Measurements from ENCODE around the gene PLXNC1. TPM values are rescaled to one million over a fixed set of nuclear protein-coding genes. Genes with fewer than 3 reads are reported as not detected.

PLXNC1 gene
- total and polyA plus RNA-seq, 9 of the 15 experiments (the other 6 are each of a cell fraction or from before 2014, with no cell fraction given) = 0.08 to 0.87 (median 0.28) TPM

DNA sequence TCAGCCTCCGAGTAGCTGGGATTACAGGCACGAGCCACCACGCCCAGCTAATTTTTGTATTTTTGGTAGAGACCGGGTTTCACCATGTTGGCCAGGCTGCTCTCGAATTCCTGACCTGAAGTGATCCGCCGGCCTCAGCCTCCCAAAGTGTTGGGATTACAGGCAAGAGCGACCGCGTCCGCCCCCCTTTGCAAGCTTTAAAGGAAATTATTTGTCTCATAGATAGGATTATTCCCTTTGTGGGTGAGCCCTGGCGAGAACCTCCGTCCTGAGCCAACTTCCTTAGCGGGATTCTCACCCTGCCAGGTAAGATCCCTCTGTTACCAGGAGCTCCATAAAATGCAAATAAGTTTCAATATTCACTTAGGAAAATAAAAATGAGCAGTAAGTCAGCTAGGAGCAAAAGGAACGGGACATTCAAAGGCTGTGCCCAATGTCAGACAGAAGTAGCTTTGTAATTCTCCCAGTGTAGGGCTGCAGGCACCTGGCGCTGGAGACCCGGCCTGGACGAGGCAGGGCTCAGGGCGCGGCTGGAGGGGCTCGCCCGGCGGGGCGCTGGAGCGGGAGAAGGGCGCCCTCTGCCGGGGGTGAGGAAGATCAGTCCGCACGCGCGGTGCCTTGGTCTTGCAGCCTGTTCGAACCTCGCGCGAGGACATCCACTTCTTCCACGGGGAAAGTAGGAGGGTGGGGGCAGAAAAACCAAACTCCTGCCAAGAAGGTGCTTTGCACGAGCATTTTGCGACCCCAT, 47.2 kb upstream of the PLXNC1 start:
- H3K27ac ChIP-seq (ENCODE audit: extremely low read depth, low read depth, low read length) = no peak overlapping the region
- no peak for TF ChIP-seq PYGO2 (tag; IDR thresholded peaks at IDR 0.05)
- TF ChIP-seq, protein P1, sequence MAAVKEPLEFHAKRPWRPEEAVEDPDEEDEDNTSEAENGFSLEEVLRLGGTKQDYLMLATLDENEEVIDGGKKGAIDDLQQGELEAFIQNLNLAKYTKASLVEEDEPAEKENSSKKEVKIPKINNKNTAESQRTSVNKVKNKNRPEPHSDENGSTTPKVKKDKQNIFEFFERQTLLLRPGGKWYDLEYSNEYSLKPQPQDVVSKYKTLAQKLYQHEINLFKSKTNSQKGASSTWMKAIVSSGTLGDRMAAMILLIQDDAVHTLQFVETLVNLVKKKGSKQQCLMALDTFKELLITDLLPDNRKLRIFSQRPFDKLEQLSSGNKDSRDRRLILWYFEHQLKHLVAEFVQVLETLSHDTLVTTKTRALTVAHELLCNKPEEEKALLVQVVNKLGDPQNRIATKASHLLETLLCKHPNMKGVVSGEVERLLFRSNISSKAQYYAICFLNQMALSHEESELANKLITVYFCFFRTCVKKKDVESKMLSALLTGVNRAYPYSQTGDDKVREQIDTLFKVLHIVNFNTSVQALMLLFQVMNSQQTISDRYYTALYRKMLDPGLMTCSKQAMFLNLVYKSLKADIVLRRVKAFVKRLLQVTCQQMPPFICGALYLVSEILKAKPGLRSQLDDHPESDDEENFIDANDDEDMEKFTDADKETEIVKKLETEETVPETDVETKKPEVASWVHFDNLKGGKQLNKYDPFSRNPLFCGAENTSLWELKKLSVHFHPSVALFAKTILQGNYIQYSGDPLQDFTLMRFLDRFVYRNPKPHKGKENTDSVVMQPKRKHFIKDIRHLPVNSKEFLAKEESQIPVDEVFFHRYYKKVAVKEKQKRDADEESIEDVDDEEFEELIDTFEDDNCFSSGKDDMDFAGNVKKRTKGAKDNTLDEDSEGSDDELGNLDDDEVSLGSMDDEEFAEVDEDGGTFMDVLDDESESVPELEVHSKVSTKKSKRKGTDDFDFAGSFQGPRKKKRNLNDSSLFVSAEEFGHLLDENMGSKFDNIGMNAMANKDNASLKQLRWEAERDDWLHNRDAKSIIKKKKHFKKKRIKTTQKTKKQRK (IDR thresholded peaks at IDR 0.05; ENCODE audit: borderline replicate concordance, low read depth, low read length) = no peak
- TF ChIP-seq, protein P2, sequence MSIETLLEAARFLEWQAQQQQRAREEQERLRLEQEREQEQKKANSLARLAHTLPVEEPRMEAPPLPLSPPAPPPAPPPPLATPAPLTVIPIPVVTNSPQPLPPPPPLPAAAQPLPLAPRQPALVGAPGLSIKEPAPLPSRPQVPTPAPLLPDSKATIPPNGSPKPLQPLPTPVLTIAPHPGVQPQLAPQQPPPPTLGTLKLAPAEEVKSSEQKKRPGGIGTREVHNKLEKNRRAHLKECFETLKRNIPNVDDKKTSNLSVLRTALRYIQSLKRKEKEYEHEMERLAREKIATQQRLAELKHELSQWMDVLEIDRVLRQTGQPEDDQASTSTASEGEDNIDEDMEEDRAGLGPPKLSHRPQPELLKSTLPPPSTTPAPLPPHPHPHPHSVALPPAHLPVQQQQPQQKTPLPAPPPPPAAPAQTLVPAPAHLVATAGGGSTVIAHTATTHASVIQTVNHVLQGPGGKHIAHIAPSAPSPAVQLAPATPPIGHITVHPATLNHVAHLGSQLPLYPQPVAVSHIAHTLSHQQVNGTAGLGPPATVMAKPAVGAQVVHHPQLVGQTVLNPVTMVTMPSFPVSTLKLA (conservative IDR thresholded peaks at IDR 0.05) = peak in 1 of 2 experiments; percentile 47; a peak in 1 of 4 replicates
- TF ChIP-seq, protein P3, sequence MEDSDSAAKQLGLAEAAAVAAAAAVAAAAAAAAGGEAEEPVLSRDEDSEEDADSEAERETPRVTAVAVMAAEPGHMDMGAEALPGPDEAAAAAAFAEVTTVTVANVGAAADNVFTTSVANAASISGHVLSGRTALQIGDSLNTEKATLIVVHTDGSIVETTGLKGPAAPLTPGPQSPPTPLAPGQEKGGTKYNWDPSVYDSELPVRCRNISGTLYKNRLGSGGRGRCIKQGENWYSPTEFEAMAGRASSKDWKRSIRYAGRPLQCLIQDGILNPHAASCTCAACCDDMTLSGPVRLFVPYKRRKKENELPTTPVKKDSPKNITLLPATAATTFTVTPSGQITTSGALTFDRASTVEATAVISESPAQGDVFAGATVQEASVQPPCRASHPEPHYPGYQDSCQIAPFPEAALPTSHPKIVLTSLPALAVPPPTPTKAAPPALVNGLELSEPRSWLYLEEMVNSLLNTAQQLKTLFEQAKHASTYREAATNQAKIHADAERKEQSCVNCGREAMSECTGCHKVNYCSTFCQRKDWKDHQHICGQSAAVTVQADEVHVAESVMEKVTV (CRISPR knock-in tag; IDR thresholded peaks at IDR 0.05) = peak; percentile 95
- TF ChIP-seq, protein P4, sequence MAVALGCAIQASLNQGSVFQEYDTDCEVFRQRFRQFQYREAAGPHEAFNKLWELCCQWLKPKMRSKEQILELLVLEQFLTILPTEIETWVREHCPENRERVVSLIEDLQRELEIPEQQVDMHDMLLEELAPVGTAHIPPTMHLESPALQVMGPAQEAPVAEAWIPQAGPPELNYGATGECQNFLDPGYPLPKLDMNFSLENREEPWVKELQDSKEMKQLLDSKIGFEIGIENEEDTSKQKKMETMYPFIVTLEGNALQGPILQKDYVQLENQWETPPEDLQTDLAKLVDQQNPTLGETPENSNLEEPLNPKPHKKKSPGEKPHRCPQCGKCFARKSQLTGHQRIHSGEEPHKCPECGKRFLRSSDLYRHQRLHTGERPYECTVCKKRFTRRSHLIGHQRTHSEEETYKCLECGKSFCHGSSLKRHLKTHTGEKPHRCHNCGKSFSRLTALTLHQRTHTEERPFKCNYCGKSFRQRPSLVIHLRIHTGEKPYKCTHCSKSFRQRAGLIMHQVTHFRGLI (CRISPR knock-in tag; IDR thresholded peaks at IDR 0.05) = no peak
- no peak for TF ChIP-seq MTA2 (IDR thresholded peaks at IDR 0.05; ENCODE audit: low read depth)
- no peak for TF ChIP-seq CBFA2T3 (IDR thresholded peaks at IDR 0.05)
- no peak for TF ChIP-seq ZNF668 (CRISPR knock-in tag; IDR thresholded peaks at IDR 0.05)
- TF ChIP-seq, protein P5, sequence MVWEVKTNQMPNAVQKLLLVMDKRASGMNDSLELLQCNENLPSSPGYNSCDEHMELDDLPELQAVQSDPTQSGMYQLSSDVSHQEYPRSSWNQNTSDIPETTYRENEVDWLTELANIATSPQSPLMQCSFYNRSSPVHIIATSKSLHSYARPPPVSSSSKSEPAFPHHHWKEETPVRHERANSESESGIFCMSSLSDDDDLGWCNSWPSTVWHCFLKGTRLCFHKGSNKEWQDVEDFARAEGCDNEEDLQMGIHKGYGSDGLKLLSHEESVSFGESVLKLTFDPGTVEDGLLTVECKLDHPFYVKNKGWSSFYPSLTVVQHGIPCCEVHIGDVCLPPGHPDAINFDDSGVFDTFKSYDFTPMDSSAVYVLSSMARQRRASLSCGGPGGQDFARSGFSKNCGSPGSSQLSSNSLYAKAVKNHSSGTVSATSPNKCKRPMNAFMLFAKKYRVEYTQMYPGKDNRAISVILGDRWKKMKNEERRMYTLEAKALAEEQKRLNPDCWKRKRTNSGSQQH (CRISPR knock-in tag; IDR thresholded peaks at IDR 0.05) = no peak

More for the DNA sequence above, 47.2 kb upstream of the PLXNC1 start:
- DNase-seq (ENCODE audit: extremely low read depth in 1 of 4, low spot score in 3 of 4) (peak; percentile 77 to 85 (median 84)), FAIRE-seq (peak; percentile 78), ATAC-seq (peak; percentile 89)
- POLR2A ChIA-PET = interaction anchor here (0.6 to 2.1 kb wide), 11 partner anchors 11 to 1334 kb away, joined by 3 to 11 read pairs (median 3); partner anchors contain the start of gene UBE2N
- H3K4me1 ChIP-seq (replicated peaks in 1 of 2; ENCODE audit: control insufficient read depth in 2 of 2, insufficient read depth in 2 of 2, low read length in 2 of 2) = peaks cover 14 to 18% of the 10 kb centered on the region in 2 experiments
- peak overlapping the region; percentile 97 for H2AFZ ChIP-seq (ENCODE audit: low read depth, low read length)
- peak overlapping the region; percentile 93 for H3K4me2 ChIP-seq (ENCODE audit: insufficient read depth, low read length)
- no peaks in the 10 kb centered on the region for H3K27me3 ChIP-seq (ENCODE audit: control insufficient read depth in 2 of 2, insufficient read depth in 2 of 2, low read length in 2 of 2)
- in situ Hi-C loops (cut with MboI) = loop anchor here (5.0 to 25.0 kb wide), 5 partner anchors 344 to 1314 kb away; no protein-coding TSS in a partner anchor
- WGBS (ENCODE audit: insufficient coverage, low coverage, missing lambda C conversion rate) = 17% methylated on average over 34 of the region's 38 CpGs
- H3K9me1 ChIP-seq (ENCODE audit: control insufficient read depth, insufficient read depth, low read length) = no peaks in the 10 kb centered on the region
- H3K79me2 ChIP-seq (ENCODE audit: control insufficient read depth, insufficient read depth, low read length) = no peaks in the 10 kb centered on the region
- CTCF ChIA-PET (ENCODE audit: low intra/inter-chr PET ratio) = interaction anchor here (0.5 to 4.8 kb wide), 14 partner anchors 11 to 1321 kb away, joined by 3 to 62 read pairs (median 4); no protein-coding TSS in a partner anchor
- peak overlapping the region; percentile 52 to 88; a peak in 2 of 4 replicates for H3K9ac ChIP-seq (ENCODE audit: insufficient read depth in 1 of 2, low read depth in 2 of 2, low read length in 2 of 2)
- BruUV-seq (replicated peaks) = no TSS peak
- H4K20me1 ChIP-seq (replicated peaks; ENCODE audit: control insufficient read depth, insufficient read depth, low read length) = 0 out of 2 replicates have a peak, but pooled peaks cover 4% of the 10 kb centered on the region
- intact Hi-C loops (cut with micrococcal nuclease) = loop anchor here (1.0 to 10.0 kb wide), 7 partner anchors 26 to 1526 kb away; no protein-coding TSS in a partner anchor
- peak overlapping the region; percentile 41 for H3K4me3 ChIP-seq
- no peaks in the 10 kb centered on the region for H3K36me3 ChIP-seq (ENCODE audit: control insufficient read depth, insufficient read depth, low read length)
- H3K9me3 ChIP-seq (replicated peaks; ENCODE audit: control insufficient read depth, insufficient read depth, low read depth, low read length) = no peaks in the 10 kb centered on the region

Data from K562 (cell line).